Amniotic epithelial cell (primary cell): ENCODE measurements around the gene PALLD.
"Not testable (repeated sequence)": the region's sequence is repeated elsewhere in the genome, so short reads cannot be mapped to it uniquely, and the experiment has no call there.

Source experiments
- DNase-seq: peaks from one replicate; pipeline ENCODE4 v3.0.0-alpha.2; 2010; ENCODE audit warnings: low read depth

Gene PALLD

GRCh38 chr4:168907119-168907698 is 410.4 kb downstream of the PALLD start:
- DNase-seq, result no peak

DNA sequence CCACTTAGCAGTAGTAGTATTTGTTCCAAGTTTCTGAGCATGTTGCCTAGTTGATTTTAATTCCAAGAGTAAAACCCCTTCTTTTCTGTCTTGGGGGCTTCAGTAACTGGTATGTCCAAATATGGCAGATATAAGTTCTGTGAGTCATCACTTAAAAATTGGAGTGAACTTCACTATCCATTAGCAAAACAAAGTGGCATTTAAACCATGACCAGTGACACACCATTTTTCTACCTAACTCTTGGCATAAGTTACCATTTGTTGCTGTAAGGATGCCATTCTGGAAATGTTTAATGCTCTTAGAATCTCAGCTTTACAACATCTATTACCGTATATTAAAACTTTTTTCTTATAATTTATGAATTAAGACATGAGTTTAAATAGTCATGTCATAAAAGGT is 411.2 kb downstream of the PALLD start:
- peak; percentile 23 for DNase-seq

DNA sequence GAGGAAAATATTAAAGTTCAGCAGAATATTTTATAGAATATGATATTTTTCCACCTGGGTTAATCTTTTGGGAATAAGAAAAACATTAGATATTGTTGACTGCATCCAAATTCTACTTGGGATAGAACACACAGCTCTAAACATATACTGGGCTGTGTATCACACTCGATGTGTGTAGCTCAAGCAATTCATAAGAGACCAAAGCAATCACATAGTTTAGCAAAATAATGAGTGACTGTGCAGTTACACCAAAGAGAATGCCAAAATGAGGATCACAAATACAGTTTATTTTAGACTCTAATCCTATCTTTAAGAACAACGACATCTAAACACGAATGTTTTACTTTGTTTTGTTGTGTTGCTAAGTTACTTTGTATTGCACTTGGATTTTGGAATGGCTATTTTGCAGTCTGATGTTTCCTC is 412.0 kb downstream of the PALLD start:
- DNase-seq, result no peak

GRCh38 chr4:168914095-168914494 is 417.2 kb downstream of the PALLD start:
- DNase-seq, result no peak

DNA sequence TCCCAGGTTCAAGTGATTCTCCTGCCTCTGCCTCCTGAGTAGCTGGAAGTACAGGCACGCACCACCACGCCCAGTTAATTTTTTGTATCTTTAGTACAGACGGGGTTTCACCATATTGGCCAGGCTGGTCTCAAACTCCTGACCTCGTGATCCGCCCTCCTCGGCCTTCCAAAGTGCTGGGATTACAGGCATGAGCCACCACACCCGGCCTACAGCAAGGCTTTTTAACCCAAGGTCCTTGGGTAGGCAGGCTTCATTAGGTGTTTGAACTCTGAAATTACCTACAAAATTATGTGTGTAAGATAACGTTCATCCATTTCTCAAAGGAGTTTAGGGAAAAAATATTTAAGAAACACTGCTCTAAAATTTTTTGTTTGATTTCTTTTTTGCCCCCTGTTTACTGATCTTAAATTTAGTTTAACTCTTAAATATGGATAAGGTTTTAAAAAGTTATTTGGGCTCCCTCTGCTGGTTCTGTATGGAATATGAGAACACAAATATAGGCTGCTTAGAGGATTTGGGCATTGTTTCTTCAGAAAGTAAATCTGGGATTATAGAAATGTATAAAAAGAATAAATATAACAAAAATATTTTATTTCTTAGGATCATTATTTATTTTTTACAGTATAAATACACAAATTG is 420.4 kb downstream of the PALLD start:
- peak; percentile 54 for DNase-seq

- no peak for DNase-seq
Measured at GRCh38 chr4:168919706-168920324, 423.0 kb downstream of the PALLD start.

- DNase-seq, result no peak
Measured at GRCh38 chr4:168920441-168921065, 423.7 kb downstream of the PALLD start.

- DNase-seq, result peak; percentile 73
Measured at GRCh38 chr4:168923526-168924194, 426.8 kb downstream of the PALLD start.

DNA sequence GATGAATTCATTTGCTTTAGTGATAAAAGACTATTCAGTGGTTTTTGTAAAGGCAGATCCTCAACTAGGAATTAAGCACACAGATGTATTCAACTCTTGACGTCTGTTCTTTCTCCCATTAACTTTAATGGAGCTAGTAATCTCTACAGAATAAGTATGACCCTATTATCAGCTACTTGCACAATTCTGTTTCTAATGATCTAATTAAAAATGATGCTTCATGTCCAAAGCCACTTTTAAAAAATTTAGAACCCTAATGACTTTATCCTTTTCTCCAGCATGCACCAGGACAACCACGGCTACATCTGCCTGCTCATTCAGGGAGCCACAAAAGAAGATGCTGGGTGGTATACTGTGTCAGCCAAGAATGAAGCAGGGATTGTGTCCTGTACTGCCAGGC is 427.8 kb downstream of the PALLD start:
- no peak for DNase-seq

GRCh38 chr4:168925789-168926490 is 429.1 kb downstream of the PALLD start:
- DNase-seq, result no peak

- DNase-seq, result no peak
Measured at GRCh38 chr4:168928346-168928745, 431.5 kb downstream of the PALLD start.

DNA sequence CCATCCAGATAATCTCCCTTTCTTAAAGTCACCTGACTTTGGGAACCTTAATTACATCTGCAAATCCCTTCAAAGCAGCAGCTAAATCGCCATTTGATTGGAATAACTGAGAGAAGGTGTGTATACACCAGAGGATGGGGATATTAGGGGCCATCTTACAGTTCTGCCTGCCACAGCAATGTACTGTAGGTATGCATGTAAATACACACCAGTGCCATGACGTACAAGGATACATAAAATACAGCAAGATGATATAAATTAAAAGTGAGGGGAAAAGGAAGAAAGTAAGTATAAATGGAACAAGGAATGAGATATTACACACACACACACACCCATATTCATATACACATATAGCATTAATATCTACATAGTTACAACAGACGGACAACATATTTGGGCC is 432.0 kb downstream of the PALLD start:
- DNase-seq, result no peak

GRCh38 chr4:168930413-168931196 is 433.8 kb downstream of the PALLD start:
- no peak for DNase-seq

- DNase-seq, result no peak
Measured at GRCh38 chr4:168931215-168931650, 434.4 kb downstream of the PALLD start.

- DNase-seq, result no peak
Measured at GRCh38 chr4:168932138-168932537, 435.3 kb downstream of the PALLD start.

DNA sequence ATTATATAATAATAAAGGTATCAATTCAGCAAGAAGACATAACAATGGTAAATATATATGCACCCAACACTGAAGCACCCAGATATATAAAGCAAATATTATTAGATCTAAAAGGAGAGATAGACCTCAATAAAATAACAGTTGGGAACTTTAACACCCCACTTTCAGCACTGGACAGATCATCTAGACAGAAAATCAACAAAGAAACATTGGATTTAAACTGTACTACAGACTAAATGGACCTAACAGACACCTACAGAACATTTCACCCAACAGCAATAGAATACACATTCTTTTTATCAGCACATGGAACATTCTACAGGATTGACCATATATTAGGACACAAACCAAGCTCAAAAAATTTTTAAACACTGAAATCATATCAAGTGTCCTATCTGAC is 436.6 kb downstream of the PALLD start:
- no peak for DNase-seq

- not testable (repeated sequence) for DNase-seq
Measured at GRCh38 chr4:168937473-168937872, 440.6 kb downstream of the PALLD start.

DNA sequence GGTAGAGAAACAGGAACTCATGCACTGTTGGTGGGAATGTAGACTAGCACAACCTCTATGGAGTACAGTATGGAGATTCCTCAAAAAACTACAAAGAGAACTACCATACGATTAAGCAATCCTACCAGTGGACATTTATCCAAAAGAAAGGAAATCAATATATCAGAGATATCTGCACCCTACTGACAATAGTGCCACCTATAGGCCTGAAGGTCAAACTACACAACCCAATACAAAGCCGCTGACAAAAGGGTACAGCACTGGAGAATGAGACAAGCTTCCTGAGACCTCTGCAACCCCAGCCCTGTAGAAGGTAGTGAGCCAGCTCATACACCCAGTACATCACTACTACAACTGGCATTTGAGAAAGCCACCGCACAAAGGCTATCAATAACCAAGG is 446.1 kb downstream of the PALLD start:
- no peak for DNase-seq

GRCh38 chr4:168945291-168945690 is 448.4 kb downstream of the PALLD start:
- DNase-seq, result no peak

GRCh38 chr4:168952821-168953246 is 456.0 kb downstream of the PALLD start:
- not testable (repeated sequence) for DNase-seq

DNA sequence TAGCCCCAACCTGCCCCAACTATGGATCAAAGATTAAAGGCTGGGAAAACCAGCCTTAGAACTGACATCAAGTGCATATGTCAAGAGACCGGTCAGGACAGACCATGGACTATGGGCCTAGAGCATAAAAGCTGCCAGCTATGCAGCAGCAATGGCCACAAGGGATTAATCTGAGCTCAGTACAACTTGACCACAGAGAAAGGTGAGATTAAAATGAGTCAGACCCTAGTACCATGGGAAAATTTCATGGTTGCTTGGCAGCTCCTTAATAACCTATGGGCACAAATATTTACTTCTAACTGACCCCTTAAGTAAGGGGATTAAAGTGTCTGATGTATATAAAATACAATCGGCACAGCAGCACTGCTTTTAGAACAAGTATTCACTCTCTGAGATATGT is 458.8 kb downstream of the PALLD start:
- peak; percentile 76 for DNase-seq
